GM15510 (cell line): Measurements from ENCODE around the gene FREY1.

Experiments used
- POLR2A ChIP-seq: IDR thresholded peaks from 3 replicates; pipeline ENCODE4 v1.6.1; 2011; ENCODE audit warnings: borderline replicate concordance; ENCODE audit not compliant: insufficient read length; ENCODE audit errors: extremely low read depth

The FREY1 gene

GRCh38 chr11:45896422-45896984 is 10.6 kb downstream of the FREY1 start:
- TF ChIP-seq POLR2A = no peak

GRCh38 chr11:45895553-45896259 is 11.4 kb downstream of the FREY1 start:
- TF ChIP-seq POLR2A = no peak

- no peak for TF ChIP-seq POLR2A
These were observed 12.4 kb downstream of the FREY1 start for GRCh38 chr11:45894555-45895247.

- no peak for TF ChIP-seq POLR2A
These were observed 14.2 kb downstream of the FREY1 start for GRCh38 chr11:45892856-45893255.

- no peak for TF ChIP-seq POLR2A
These were observed 16.1 kb downstream of the FREY1 start for GRCh38 chr11:45890886-45891550.

GRCh38 chr11:45889966-45890365 is 17.1 kb downstream of the FREY1 start:
- no peak for TF ChIP-seq POLR2A

- TF ChIP-seq POLR2A = no peak
These were observed 17.5 kb downstream of the FREY1 start for GRCh38 chr11:45889555-45889954.

GRCh38 chr11:45887587-45887986 is 19.5 kb downstream of the FREY1 start:
- no peak for TF ChIP-seq POLR2A

GRCh38 chr11:45886816-45887520 is 20.1 kb downstream of the FREY1 start:
- TF ChIP-seq POLR2A = no peak

- no peak for TF ChIP-seq POLR2A
These were observed 20.9 kb downstream of the FREY1 start for GRCh38 chr11:45885921-45886721.

- TF ChIP-seq POLR2A = no peak
These were observed 21.7 kb downstream of the FREY1 start, which contains the start of gene MAPK8IP1 for GRCh38 chr11:45885274-45885920. MAPK8IP1 (plus strand) TSS chr11:45885651; CDS start chr11:45885821, 170 bp downstream.

GRCh38 chr11:45884596-45885185 is 22.4 kb downstream of the FREY1 start:
- TF ChIP-seq POLR2A = no peak

GRCh38 chr11:45881708-45882368 is 25.2 kb downstream of the FREY1 start:
- no peak for TF ChIP-seq POLR2A
